Measurements from ENCODE around the gene ADORA2B.

The ADORA2B gene

GRCh38 chr17:15922586-15922985 lies 22.3 kb upstream of the ADORA2B start (continued):
- TF ChIP-seq, protein P1, sequence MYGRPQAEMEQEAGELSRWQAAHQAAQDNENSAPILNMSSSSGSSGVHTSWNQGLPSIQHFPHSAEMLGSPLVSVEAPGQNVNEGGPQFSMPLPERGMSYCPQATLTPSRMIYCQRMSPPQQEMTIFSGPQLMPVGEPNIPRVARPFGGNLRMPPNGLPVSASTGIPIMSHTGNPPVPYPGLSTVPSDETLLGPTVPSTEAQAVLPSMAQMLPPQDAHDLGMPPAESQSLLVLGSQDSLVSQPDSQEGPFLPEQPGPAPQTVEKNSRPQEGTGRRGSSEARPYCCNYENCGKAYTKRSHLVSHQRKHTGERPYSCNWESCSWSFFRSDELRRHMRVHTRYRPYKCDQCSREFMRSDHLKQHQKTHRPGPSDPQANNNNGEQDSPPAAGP (tag by site-specific recombination; IDR thresholded peaks at IDR 0.05), result no peak
- no peak for TF ChIP-seq CTCF (tag by site-specific recombination; IDR thresholded peaks at IDR 0.05)
- no peak for TF ChIP-seq ZNF658 (tag by site-specific recombination; IDR thresholded peaks at IDR 0.05)
- TF ChIP-seq, protein P2, sequence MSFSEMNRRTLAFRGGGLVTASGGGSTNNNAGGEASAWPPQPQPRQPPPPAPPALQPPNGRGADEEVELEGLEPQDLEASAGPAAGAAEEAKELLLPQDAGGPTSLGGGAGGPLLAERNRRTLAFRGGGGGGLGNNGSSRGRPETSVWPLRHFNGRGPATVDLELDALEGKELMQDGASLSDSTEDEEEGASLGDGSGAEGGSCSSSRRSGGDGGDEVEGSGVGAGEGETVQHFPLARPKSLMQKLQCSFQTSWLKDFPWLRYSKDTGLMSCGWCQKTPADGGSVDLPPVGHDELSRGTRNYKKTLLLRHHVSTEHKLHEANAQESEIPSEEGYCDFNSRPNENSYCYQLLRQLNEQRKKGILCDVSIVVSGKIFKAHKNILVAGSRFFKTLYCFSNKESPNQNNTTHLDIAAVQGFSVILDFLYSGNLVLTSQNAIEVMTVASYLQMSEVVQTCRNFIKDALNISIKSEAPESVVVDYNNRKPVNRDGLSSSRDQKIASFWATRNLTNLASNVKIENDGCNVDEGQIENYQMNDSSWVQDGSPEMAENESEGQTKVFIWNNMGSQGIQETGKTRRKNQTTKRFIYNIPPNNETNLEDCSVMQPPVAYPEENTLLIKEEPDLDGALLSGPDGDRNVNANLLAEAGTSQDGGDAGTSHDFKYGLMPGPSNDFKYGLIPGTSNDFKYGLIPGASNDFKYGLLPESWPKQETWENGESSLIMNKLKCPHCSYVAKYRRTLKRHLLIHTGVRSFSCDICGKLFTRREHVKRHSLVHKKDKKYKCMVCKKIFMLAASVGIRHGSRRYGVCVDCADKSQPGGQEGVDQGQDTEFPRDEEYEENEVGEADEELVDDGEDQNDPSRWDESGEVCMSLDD (tag by site-specific recombination; IDR thresholded peaks at IDR 0.05), result no peak
- TF ChIP-seq TRIM28 (IDR thresholded peaks at IDR 0.05; ENCODE audit: borderline replicate concordance, low read length), result no peak

GRCh38 chr17:15926039-15926740 lies 18.7 kb upstream of the ADORA2B start:
- no peak overlapping the region for H3K4me3 ChIP-seq (ENCODE audit: low read depth, low read length)
- TF ChIP-seq ZNF843 (tag by site-specific recombination; IDR thresholded peaks at IDR 0.05) (no peak), ZNF623 (tag by site-specific recombination; IDR thresholded peaks at IDR 0.05) (peak; percentile 82), ZNF132 (tag by site-specific recombination; IDR thresholded peaks at IDR 0.05; ENCODE audit: borderline replicate concordance) (no peak)
- TF ChIP-seq, protein P3, sequence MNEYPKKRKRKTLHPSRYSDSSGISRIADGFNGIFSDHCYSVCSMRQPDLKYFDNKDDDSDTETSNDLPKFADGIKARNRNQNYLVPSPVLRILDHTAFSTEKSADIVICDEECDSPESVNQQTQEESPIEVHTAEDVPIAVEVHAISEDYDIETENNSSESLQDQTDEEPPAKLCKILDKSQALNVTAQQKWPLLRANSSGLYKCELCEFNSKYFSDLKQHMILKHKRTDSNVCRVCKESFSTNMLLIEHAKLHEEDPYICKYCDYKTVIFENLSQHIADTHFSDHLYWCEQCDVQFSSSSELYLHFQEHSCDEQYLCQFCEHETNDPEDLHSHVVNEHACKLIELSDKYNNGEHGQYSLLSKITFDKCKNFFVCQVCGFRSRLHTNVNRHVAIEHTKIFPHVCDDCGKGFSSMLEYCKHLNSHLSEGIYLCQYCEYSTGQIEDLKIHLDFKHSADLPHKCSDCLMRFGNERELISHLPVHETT (tag by site-specific recombination; IDR thresholded peaks at IDR 0.05), result no peak
- CTCF ChIA-PET, result interaction anchor here (0.6 kb wide), 1 partner anchor 23 kb away, joined by 3 read pairs; no protein-coding TSS in a partner anchor
- H3K36me3 ChIP-seq (ENCODE audit: control insufficient read depth in 2 of 2, insufficient read depth in 1 of 2, low read length in 2 of 2), result no peaks in the 10 kb centered on the region
- no peaks in the 10 kb centered on the region for H3K4me1 ChIP-seq (ENCODE audit: control insufficient read depth, insufficient read depth, low read length)
- H3K9me3 ChIP-seq (ENCODE audit: control insufficient read depth, insufficient read depth, low read depth, low read length), result no peaks in the 10 kb centered on the region
- H3K27ac ChIP-seq (ENCODE audit: extremely low read depth, low read depth, low read length), result no peak overlapping the region
- POLR2A ChIA-PET, result no interaction called here

DNA sequence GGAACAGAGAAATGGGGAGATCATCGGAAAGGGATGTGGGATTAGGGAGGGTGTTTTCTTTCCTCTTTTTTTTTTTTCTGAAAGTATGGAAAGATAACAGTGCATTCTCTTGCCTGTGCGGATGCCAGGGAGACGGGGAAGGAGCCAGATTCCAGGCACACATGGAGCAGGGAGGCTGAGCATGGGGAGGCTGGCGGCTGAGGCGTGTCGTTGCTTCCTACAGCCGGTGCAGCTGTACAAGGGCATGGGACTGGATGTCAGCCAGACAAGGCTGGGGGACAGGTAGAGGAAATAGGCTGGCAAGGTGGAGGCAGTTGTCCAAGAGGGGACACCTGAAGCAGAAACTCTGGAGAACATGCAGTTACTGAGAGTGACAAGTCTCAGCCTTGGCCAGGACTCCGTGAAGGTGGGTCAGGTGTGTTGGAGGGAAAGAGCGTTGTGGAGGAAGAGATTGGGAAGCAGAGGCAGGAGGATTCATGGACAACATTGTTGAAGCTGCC lies 16.6 kb upstream of the ADORA2B start:
- CTCF ChIA-PET, result no interaction called here
- no peak for TF ChIP-seq ZNF112 (tag by site-specific recombination; IDR thresholded peaks at IDR 0.05)
- no peak for TF ChIP-seq HIC1 (tag by site-specific recombination; IDR thresholded peaks at IDR 0.05)
- no peak for TF ChIP-seq ZNF621 (tag by site-specific recombination; IDR thresholded peaks at IDR 0.05)
- TF ChIP-seq ZNF560 (tag by site-specific recombination; IDR thresholded peaks at IDR 0.05; ENCODE audit: borderline replicate concordance), result no peak
- no peaks in the 10 kb centered on the region for H3K9me3 ChIP-seq (ENCODE audit: control insufficient read depth, insufficient read depth, low read depth, low read length)
- POLR2A ChIA-PET, result no interaction called here
- H3K27ac ChIP-seq (ENCODE audit: extremely low read depth, low read depth, low read length), result no peak overlapping the region
- no peaks in the 10 kb centered on the region for H3K36me3 ChIP-seq (ENCODE audit: control insufficient read depth in 2 of 2, insufficient read depth in 1 of 2, low read length in 2 of 2)
- H3K4me3 ChIP-seq (ENCODE audit: low read depth, low read length), result no peak overlapping the region
- no peaks in the 10 kb centered on the region for H3K4me1 ChIP-seq (ENCODE audit: control insufficient read depth, insufficient read depth, low read length)

All from HEK293 (cell line).